RPMI7951 (cell line): ENCODE data around the gene MEF2A. TPM values are rescaled to one million over a fixed set of nuclear protein-coding genes. Genes with fewer than 3 reads are reported as not detected.

Experiments
- DNase-seq: peaks from one replicate; pipeline ENCODE4 v3.0.0-alpha.2; 2012; ENCODE audit warnings: low read depth
- total RNA-seq: library from RNA; depleted of rRNA; stranded (reverse); fragments of >200 nt; shearing (Covaris generic); gene quantifications from 2 replicates; pipeline ENCODE4 v1.2.3, GENCODE V29; 2014; rRNA removed

MEF2A gene
- total RNA-seq, 1 experiment from 2014 or later, result 37.1 TPM

DNA sequence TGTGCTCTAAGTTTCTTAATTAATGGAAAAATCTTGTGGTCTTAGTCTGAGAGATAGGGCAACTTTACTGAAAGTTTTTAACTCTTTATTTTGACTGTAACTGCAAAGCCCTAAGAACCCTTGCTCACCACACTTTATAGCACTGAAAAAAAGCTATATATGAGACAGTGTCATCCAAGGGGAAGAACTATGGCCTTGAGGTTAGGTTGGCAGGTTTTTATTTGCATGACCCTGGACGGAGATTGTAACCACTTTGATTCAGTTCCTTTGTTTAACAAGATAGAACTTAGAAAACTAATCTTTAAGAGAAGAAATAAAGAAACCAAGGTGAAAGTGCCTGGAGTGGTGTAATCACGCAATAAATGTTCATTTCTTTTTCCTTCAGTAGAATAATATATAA lies 198.0 kb downstream of the MEF2A start:
- no peak for DNase-seq

DNA sequence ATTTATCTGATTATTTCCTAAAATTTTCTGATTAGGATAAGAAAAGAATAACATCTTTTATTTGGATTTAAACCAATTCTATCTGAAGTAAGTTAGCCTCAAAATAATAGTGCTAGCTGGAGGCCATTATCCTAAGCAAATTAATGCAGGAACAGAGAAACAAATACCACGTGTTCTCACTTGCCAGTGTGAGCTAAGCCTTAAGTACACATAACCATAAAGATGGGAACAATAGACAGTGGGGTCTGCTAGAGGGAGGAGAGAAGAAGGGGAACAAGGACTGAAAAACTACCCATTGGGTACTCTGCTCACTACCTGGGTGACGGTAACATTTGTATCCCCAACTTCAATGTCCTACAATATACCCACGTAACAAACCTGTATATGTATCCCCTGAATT lies 198.7 kb downstream of the MEF2A start:
- DNase-seq, result no peak

Other genes starting within 250 kb of the MEF2A start
- gene LYSMD4, start 167.5 kb downstream of the MEF2A start, total RNA-seq, result 5.4 and 9.4 TPM in 2 replicates